DOHH2 (cell line): ENCODE measurements around the gene FKBP15.

Source experiments
- EZH2phosphoT487 ChIP-seq: fragments of 200-600 bp; sonication (generic); IDR thresholded peaks from 2 replicates; pipeline ENCODE4 v1.6.1; 2017; ENCODE audit warnings: borderline replicate concordance, mild to moderate bottlenecking, antibody characterized with exemption, low read length, moderate library complexity, mixed read lengths
- TF ChIP-seq, protein P1 (sequence below): fragments of 200-600 bp; sonication (generic); IDR thresholded peaks from one replicate; pipeline ENCODE4 v1.5.1; 2014; ENCODE audit warnings: antibody characterized with exemption, mild to moderate bottlenecking, low read depth, low read length; ENCODE audit not compliant: poor library complexity, severe bottlenecking

DNA sequence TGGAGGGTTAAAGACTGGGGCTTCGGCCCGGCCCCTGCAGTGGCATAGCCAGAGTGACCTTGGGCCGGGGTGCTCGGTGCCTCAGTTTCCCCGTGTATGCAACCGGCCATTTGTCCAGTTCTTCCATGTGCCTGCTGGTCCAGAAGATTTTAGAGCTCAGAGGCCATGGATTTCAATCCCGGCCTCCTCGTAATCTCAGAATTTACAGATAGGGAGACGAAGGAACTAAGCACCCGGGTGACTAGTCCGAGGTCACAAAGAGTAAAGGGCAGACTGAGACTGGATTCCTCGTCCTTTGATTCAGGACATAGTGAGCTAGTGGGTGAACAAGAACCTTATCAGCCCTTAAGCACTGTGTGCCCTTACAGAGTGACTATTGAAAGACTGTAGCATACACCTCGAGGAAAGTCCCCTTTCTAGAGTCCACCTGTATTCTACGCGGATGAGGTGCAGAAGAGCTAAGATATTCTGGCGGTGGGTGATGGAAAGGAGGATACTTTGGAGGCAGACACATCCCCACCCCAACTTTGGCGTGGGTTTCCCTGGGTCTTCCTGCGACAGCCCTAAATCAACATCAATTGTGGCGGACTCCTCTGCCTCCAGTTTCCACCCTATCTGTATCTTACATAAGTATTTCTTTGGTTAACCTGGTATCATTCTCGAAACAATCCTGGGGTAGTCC is 864 bp upstream of the FKBP15 start:
- TF ChIP-seq, protein P1, sequence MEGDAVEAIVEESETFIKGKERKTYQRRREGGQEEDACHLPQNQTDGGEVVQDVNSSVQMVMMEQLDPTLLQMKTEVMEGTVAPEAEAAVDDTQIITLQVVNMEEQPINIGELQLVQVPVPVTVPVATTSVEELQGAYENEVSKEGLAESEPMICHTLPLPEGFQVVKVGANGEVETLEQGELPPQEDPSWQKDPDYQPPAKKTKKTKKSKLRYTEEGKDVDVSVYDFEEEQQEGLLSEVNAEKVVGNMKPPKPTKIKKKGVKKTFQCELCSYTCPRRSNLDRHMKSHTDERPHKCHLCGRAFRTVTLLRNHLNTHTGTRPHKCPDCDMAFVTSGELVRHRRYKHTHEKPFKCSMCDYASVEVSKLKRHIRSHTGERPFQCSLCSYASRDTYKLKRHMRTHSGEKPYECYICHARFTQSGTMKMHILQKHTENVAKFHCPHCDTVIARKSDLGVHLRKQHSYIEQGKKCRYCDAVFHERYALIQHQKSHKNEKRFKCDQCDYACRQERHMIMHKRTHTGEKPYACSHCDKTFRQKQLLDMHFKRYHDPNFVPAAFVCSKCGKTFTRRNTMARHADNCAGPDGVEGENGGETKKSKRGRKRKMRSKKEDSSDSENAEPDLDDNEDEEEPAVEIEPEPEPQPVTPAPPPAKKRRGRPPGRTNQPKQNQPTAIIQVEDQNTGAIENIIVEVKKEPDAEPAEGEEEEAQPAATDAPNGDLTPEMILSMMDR = no peak
- no peak for TF ChIP-seq EZH2phosphoT487
